SKM-1 (cell line): Measurements from ENCODE around the gene PRR35.
A peak's percentile ranks its signal among the peaks of the same experiment; 100 is the strongest.
"Not testable (repeated sequence)": the region's sequence is repeated elsewhere in the genome, so short reads cannot be mapped to it uniquely, and the experiment has no call there.

Experiments used
- DNase-seq: peaks from one replicate; lab custom pipeline; 2025; ENCODE audit not compliant: unreplicated experiment; lab: John Stamatoyannopoulos, UW

Gene PRR35

GRCh38 chr16:592518-593306, 32.5 kb downstream of the PRR35 start:
- peak; percentile 97 for DNase-seq

- DNase-seq = no peak
Measured at GRCh38 chr16:593406-593805, 33.2 kb downstream of the PRR35 start.

- DNase-seq = no peak
Measured at GRCh38 chr16:593807-594206, 33.6 kb downstream of the PRR35 start.

- no peak for DNase-seq
Measured at GRCh38 chr16:595094-595528, 34.9 kb downstream of the PRR35 start.

- no peak for DNase-seq
Measured at GRCh38 chr16:595942-596735, 35.9 kb downstream of the PRR35 start.

- no peak for DNase-seq
Measured at GRCh38 chr16:596736-597060, 36.5 kb downstream of the PRR35 start.

- not testable (repeated sequence) for DNase-seq
Measured at GRCh38 chr16:597655-598054, 37.5 kb downstream of the PRR35 start.

- DNase-seq = no peak
Measured at GRCh38 chr16:598823-599739, 38.9 kb downstream of the PRR35 start.

- DNase-seq = no peak
Measured at GRCh38 chr16:600781-601180, 40.6 kb downstream of the PRR35 start.

GRCh38 chr16:603933-604332, 43.7 kb downstream of the PRR35 start:
- DNase-seq = no peak

- DNase-seq = no peak
Measured at GRCh38 chr16:606656-607307, 46.6 kb downstream of the PRR35 start.

- no peak for DNase-seq
Measured at GRCh38 chr16:608019-608418, 47.8 kb downstream of the PRR35 start.

- no peak for DNase-seq
Measured at GRCh38 chr16:609316-609715, 49.1 kb downstream of the PRR35 start.

GRCh38 chr16:609984-610383, 49.8 kb downstream of the PRR35 start:
- DNase-seq = no peak

GRCh38 chr16:610513-611381, 50.6 kb downstream of the PRR35 start:
- DNase-seq = no peak

GRCh38 chr16:615122-615521, 54.9 kb downstream of the PRR35 start:
- no peak for DNase-seq
